Stimulated activated CD4-positive, alpha-beta T cell treated with anti-CD3 and anti-CD28 coated beads, Interleukin-12 subunit alpha, Interleukin-12 subunit beta, amount 100 ng/mL, for 4 hours (primary cell): ENCODE results near the gene ALOX12B.

Source experiments
- DNase-seq: peaks from one replicate; pipeline ENCODE4 v3.0.0-alpha.2; 2020

The ALOX12B gene

GRCh38 chr17:8087075-8087951 lies at the start of gene ALOX12B:
ALOX12B (minus strand) TSS chr17:8087716; CDS start chr17:8087442, 274 bp downstream.
- DNase-seq = no peak

GRCh38 chr17:8133941-8134340 lies 46.4 kb upstream of the ALOX12B start:
- no peak for DNase-seq

DNA sequence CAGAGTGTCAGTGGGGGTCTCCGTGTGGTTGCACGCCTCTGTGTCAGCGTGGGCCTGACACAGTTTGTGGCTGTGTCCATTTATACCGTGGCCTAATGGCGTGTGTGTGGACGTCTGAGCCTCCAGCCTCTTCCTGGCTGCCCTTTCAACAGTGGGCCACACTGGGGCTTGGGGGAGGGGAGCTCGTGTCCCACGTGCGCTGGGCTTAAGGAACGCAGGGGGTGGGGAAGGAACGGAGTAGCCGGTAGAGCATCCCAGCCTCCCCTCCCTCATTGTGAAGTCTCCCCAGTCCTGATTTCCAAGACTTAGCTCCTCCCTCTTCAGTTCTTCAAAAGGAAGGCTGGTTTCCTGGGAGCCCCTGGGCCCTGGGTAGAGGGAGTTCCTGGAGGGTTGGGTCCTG lies 45.9 kb upstream of the ALOX12B start:
- no peak for DNase-seq

DNA sequence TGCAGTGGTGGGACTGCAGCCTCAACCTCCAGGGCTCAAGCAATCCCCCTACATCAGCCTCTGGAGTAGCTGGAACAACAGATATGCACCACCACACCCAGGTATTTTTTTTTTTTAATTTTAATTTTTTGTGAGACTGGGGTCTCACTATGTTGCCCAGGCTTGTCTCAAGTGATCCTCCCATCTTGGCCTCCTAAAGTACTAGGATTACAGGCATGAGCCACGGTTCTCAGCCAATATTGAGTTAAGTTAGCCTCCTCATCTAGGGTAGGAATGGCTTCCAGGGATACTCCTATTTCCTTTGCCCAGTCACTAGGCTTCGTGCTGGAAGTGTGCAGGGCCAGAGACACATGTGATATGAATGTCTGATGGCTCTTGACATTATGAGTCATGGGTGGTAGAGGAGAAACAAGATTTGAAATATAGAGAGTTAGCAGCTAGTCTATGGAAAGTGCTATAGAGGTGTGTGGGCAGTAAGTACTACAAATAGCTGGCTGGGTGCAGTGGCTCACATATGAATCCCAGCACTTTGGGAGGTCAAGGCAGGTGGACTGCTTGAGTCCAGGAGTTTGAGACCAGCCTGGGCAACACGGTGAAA lies 44.4 kb upstream of the ALOX12B start:
- no peak for DNase-seq

- no peak for DNase-seq
Observed at GRCh38 chr17:8128125-8128784, 40.7 kb upstream of the ALOX12B start.

DNA sequence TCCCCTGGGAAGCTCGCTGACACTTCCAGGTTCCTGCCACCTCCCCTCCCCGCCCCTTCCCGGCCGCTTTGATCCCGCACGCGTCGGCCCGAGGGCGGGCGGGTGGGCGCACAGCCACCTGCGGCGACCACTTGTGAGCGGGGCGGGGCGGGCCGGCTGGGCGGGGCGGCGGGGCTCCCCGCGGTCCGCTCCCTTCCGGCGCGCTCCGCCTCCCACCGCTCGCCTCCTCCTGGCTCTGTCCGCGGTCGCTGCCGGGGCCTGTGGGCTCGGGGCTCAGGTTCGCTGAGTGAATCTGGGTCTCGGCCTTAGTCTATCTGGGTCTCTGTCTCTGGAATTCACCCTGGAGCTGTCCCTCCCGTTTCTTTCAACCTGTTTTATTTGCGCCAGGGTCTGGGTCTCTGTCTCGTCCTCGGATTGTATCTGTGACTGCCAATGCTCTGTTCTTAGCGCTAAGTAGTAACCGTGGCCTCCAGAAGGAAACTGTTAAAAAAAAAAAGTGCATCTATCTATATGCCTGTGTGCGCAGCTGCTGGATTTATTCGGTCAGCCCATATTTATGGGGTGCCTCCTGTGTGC lies 39.1 kb upstream of the ALOX12B start:
- peak; percentile 59 for DNase-seq

DNA sequence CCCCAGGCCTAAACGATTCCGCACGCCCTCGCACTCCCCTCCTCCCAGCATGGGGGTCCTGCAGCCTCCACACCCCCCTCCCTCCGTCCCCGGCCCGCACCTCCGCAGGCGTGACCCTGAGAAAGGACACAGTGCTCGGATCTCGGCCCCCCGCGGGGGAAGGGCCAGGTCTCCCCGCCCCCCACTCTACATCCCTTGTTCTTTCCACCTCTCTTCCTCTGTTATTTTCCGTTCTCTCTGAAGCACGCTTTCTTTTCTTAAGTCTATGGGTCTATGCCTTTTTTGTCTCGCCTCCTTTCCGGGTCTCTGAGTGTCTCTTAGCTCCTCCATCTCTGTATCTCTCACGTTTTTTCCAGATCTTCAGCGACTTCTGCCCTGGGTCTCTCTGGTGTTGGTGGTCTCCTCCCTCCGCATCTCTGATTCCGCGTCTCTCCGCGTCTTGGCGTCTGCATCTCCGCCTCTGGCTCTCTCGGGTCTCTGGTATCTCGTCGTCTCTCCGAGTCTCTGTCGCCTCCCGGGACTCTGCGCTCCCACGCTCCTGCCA lies 38.5 kb upstream of the ALOX12B start:
- no peak for DNase-seq

- DNase-seq = peak; percentile 92
Observed at GRCh38 chr17:8125154-8125946, 37.8 kb upstream of the ALOX12B start.

GRCh38 chr17:8124350-8125153 lies 37.0 kb upstream of the ALOX12B start:
- peak; percentile 14 for DNase-seq

DNA sequence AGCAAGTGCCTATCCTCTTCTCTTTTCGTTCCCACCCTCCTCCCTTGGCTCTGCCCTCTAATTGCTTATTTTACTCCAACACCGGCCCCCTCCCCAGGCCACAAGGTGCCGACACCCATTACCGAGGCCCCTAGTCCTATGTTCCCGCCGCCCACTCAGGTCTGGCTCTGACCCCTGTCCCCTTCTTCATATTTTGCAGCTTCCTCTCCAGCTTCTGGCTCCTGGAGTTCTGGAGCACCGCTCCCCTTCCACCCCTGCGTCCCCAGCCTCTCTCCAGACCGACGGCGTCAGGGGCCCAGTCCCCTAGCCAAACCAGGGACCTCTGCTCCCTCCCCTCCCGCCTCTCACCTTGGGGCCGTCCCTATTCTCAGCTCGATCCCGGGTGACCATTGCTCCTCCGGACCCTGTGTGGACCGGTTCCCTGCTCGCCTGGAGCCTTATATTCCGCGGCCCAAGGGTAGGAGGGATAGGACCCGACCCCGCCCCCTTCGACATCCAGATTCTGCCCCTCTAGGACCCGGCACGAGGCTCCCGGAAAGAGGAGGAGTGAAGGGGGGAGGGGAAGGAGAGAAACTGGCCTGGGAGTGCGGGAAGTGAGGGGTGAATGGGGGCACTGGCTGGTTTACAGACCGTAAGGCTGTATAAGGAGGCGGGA lies 36.3 kb upstream of the ALOX12B start, which contains the start of gene HES7:
Gene HES7, minus strand, starts transcription at position 412 of the 655 bp plus-strand sequence. Its CDS starts 22 bp downstream, at position 390.
- DNase-seq = peak; percentile 11

DNA sequence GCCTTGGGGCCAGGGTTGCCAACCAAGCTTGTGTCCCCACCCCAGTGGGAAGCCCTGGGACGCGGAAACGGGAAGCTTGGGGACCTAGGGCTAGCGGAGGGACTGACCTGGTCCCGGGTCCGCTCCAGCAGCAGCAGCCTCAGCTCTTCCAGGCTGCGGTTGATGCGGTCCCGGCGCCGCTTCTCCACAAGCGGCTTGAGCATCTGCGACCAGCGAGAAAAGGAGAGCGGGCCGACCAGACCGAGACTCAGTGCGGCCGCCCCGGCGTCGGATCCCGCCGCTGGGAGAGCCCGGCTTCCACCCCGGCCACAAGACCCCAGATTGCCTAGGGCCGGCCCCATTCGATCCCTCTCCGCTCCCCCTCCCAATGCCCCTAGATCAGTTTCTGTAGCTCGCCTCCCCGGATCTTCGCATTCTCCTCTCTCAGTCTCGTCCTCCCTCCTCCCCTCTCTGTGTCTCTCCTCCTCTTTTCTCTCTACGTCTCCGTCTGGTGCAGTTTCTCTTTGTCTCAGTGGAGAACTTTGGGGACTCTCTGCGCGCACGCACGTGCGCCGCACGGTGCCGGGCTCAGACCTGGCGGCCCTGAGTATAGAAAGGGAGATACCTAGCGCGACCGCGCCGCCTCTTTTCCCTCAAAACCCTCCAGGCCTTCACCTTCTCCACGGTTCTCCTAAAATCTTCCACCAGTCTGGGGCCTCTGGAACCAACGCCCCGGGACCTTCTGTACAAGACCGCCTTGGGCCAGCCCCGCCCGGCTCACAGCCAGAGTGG lies 35.6 kb upstream of the ALOX12B start:
- peak; percentile 49 for DNase-seq

DNA sequence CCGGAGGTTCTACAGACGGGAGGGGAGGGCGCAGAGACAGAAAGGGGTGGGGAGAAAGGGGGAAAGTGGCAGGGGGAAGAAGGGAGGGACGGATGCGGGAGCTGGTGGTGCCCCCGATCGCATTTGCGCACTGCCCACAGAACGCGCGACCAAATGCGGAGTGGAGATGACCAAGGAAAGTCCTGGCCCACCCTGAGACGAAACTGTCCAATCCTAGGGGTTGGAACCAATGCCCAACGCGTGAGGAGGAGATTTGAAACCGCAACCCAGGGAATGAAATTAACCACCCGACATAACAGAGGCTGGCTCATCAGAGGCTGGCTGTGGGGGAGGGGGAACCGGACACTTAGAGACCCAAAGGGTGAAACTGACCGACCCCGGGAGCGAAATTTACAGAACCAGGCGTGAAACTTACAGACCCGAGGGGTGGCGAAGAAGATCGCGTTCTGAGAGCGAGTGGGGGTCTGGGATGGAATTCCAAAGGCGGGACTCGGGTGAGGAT lies 35.0 kb upstream of the ALOX12B start:
- no peak for DNase-seq

GRCh38 chr17:8121681-8122421 lies 34.3 kb upstream of the ALOX12B start:
- peak; percentile 54 for DNase-seq

- DNase-seq = no peak
Observed at GRCh38 chr17:8121407-8121680, 33.8 kb upstream of the ALOX12B start.

GRCh38 chr17:8120520-8121406 lies 33.2 kb upstream of the ALOX12B start:
- peak; percentile 84 for DNase-seq

DNA sequence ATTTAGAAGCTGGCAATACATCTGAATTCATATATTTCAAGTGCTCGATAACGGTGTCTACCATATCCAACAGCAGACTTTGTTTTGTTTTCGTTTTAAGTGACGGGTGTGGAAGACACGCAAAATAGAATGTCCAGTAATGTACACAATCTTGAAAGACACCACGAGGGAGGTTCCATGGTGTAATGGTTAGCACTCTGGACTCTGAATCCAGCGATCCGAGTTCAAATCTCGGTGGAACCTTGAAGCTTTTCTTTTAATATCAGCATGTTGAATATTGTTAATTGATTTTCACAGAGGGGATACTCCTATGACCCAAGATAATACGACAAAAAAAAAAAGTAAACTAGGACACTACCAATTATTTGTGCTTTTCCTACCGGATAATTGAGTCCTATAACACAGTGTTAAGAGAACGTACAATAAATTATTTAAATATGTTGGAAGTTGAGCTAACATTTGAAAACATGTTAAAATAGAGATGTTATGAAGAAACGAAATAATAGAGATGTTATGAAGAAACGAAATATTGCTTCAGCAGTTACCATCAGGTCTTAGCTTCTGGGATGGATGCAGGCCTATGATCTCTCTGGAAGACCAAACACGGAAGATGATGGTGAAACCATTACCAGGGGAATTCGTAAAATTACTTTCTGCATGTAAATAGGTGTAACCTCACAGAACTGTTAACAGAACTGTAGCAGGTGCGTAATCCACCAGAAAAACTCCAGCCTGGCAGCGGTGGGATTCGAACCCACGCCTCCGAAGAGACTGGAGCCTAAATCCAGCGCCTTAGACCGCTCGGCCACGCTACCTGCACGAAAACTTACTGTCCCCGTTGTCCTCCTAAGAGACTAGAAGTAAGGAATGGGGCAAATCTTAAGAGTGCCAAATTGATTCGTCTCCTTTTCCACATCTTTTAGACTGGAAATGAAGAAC lies 32.3 kb upstream of the ALOX12B start:
- DNase-seq = peak; percentile 88
